Measurements from ENCODE around the gene BSCL2. TPM values are rescaled to one million over a fixed set of nuclear protein-coding genes. Genes with fewer than 3 reads are reported as not detected.

Gene BSCL2
- total and polyA plus RNA-seq, 2 donors (not counting 3 experiments of a cell fraction or from before 2014, with no cell fraction given): 31.1 to 94.8 TPM

GRCh38 chr11:62715150-62716130, 8.2 kb upstream of the BSCL2 start:
- H3K79me2 ChIP-seq (ENCODE audit: control insufficient read depth, insufficient read depth, low read length): peaks cover 30% of the 10 kb centered on the region

More at GRCh38 chr11:62715150-62716130, 8.2 kb upstream of the BSCL2 start:
- Histone ChIP-seq H3K9ac (replicated peaks; ENCODE audit: extremely low read depth, insufficient read depth, low read length) (no peak overlapping the region), H3K4me2 (ENCODE audit: insufficient read depth, low read length) (no peak overlapping the region), H3K9me3 (replicated peaks; ENCODE audit: control insufficient read depth, insufficient read depth, low read length) (no peaks in the 10 kb centered on the region), H3K4me3 (replicated peaks in 1 of 3; ENCODE audit: insufficient read depth in 1 of 3, low read depth in 1 of 3, low read length in 3 of 3) (no peak overlapping the region), H3K27ac (ENCODE audit: insufficient read depth, low read depth, low read length) (no peak overlapping the region), H2AFZ (ENCODE audit: low read depth, low read length) (no peak overlapping the region), H3K9me1 (replicated peaks; ENCODE audit: control insufficient read depth, extremely low read depth, insufficient read depth, low read length) (no peaks in the 10 kb centered on the region), H3K4me1 (ENCODE audit: control insufficient read depth, extremely low read depth, insufficient read depth, low read length) (no peaks in the 10 kb centered on the region), H3K27me3 (ENCODE audit: control insufficient read depth in 2 of 2, insufficient read depth in 2 of 2, low read length in 2 of 2) (no peaks in the 10 kb centered on the region), H4K20me1 (replicated peaks; ENCODE audit: control insufficient read depth, extremely low read depth, insufficient read depth, low read length) (no peaks in the 10 kb centered on the region), H3K36me3 (ENCODE audit: control insufficient read depth in 2 of 2, extremely low read depth in 1 of 2, insufficient read depth in 2 of 2, low read length in 2 of 2) (peaks cover 42 to 49% of the 10 kb centered on the region in 2 experiments)
- no peak for TF ChIP-seq EZH2 (IDR thresholded peaks at IDR 0.05; ENCODE audit: borderline replicate concordance, low read depth, low read length, severe bottlenecking)
- no peak for TF ChIP-seq POLR2A (IDR thresholded peaks at IDR 0.05; ENCODE audit: low read depth, low read length)
- no peak for TF ChIP-seq MAX (IDR thresholded peaks at IDR 0.05; ENCODE audit: insufficient read depth, insufficient read length)
- no peak for TF ChIP-seq FOS (IDR thresholded peaks at IDR 0.05; ENCODE audit: borderline replicate concordance, insufficient read depth, low read length)
- TF ChIP-seq GATA2 (IDR thresholded peaks at IDR 0.05; ENCODE audit: insufficient read depth, insufficient read length, low read depth, low read length): no peak
- TF ChIP-seq JUN (IDR thresholded peaks at IDR 0.05; ENCODE audit: borderline replicate concordance, insufficient read depth, insufficient read length, low read depth): no peak
- no peak for TF ChIP-seq CTCF (IDR thresholded peaks at IDR 0.05; ENCODE audit: extremely low read depth in 1 of 2, insufficient read depth in 1 of 2, low read depth in 1 of 2, low read length in 2 of 2)
- no peak for TF ChIP-seq POLR2AphosphoS5 (IDR thresholded peaks at IDR 0.05; ENCODE audit: insufficient read depth, low read depth, low read length)
- no peak for TF ChIP-seq MYC (IDR thresholded peaks at IDR 0.05; ENCODE audit: low read depth, low read length)
- intact Hi-C loops (cut with micrococcal nuclease): no loop called here
- FAIRE-seq (no peak), DNase-seq (ENCODE audit: low read depth, low spot score) (no peak)
- dilution Hi-C loops (cut with MboI; ENCODE audit: extremely low pct_ligation_motif_present, low sequenced_read_pairs): no loop called here
- BruUV-seq (replicated peaks): no TSS peak
- POLR2A ChIA-PET: no interaction called here
- CTCF ChIA-PET: no interaction called here

All from endothelial cell of umbilical vein (primary cell).